A673 (cell line): Measurements from ENCODE around the gene KCNJ9. TPM values are rescaled to one million over a fixed set of nuclear protein-coding genes. Genes with fewer than 3 reads are reported as not detected.

Experiments used
- BruUV-seq: library from RNA; stranded (reverse); fragments of 400-500 nt; replicated peaks from 2 replicates; lab custom pipeline; 2021; lab: Mats Ljungman, UMichigan
- CTCF ChIA-PET: fragments of 300-600 bp; sonication (Branson Sonifier 250); formaldehyde crosslinking; loops from one replicate; lab custom pipeline; 2022; ENCODE audit warnings: antibody characterized with exemption; lab: Charles Lee
- POLR2A ChIA-PET: fragments of 300-600 bp; sonication (Branson Sonifier 250); formaldehyde crosslinking; loops from one replicate; lab custom pipeline; 2022; ENCODE audit warnings: antibody characterized with exemption; ENCODE audit not compliant: low non-redundant PET; lab: Charles Lee
- DNase-seq: peaks from one replicate; pipeline ENCODE4 v3.0.0-alpha.2; 2015; ENCODE audit warnings: low spot score
- H3K27ac ChIP-seq: fragments of 200-600 bp; sonication (generic); 2 replicates; pipeline ENCODE4 v1.5.1; 2016; ENCODE audit warnings: mixed run types, low read depth, mild to moderate bottlenecking, mixed read lengths, antibody characterized with exemption, low read length; ENCODE audit not compliant: poor library complexity, severe bottlenecking
- H3K27me3 ChIP-seq: fragments of 200-600 bp; sonication (generic); replicated peaks from 2 replicates; pipeline ENCODE4 v1.6.1; 2017; ENCODE audit warnings: mixed run types, low read depth, mild to moderate bottlenecking, mixed read lengths, antibody characterized with exemption, low read length; ENCODE audit not compliant: insufficient read depth, poor library complexity
- H3K36me3 ChIP-seq: fragments of 200-600 bp; sonication (generic); 2 replicates; pipeline ENCODE4 v1.6.1; 2016; ENCODE audit warnings: mixed run types, mild to moderate bottlenecking, mixed read lengths, antibody characterized with exemption, low read length; ENCODE audit not compliant: insufficient read depth, poor library complexity, severe bottlenecking
- H3K4me1 ChIP-seq: fragments of 200-600 bp; sonication (generic); 2 replicates; pipeline ENCODE4 v1.6.1; 2017; ENCODE audit warnings: mixed run types, mild to moderate bottlenecking, mixed read lengths, antibody characterized with exemption, low read length; ENCODE audit not compliant: insufficient read depth, poor library complexity, severe bottlenecking
- H3K4me3 ChIP-seq: fragments of 200-600 bp; sonication (generic); 2 replicates; pipeline ENCODE4 v1.5.1; 2016; ENCODE audit warnings: low read depth, mixed run types, mild to moderate bottlenecking, mixed read lengths, low read length; ENCODE audit not compliant: poor library complexity, severe bottlenecking
- H3K9me3 ChIP-seq: fragments of 200-600 bp; sonication (generic); 2 replicates; pipeline ENCODE4 v1.6.1; 2016; ENCODE audit warnings: mixed run types, low read depth, mild to moderate bottlenecking, mixed read lengths, antibody characterized with exemption, low read length; ENCODE audit not compliant: poor library complexity, severe bottlenecking
- EZH2 ChIP-seq: fragments of 200-600 bp; sonication (generic); IDR thresholded peaks from 2 replicates; pipeline ENCODE4 v1.6.1; 2017; ENCODE audit warnings: borderline replicate concordance, low read depth, mild to moderate bottlenecking, mixed read lengths, antibody characterized with exemption, low read length; ENCODE audit not compliant: poor library complexity, severe bottlenecking
- intact Hi-C: fragments of 100-400 bp; cut with micrococcal nuclease; formaldehyde crosslinking; loops from one replicate; pipeline ENCODE4 v1.10.0; 2022; ENCODE audit not compliant: unreplicated experiment
- total RNA-seq: library from RNA; stranded (reverse); gene quantifications from 2 replicates; pipeline ENCODE4 v1.2.3, GENCODE V29; 2021
- TF ChIP-seq, protein P1 (sequence below): fragments of 300-800, 200-600 bp; sonication (generic); conservative IDR thresholded peaks from 2 replicates; pipeline ENCODE4 v1.5.1; 2017; ENCODE audit warnings: low read depth, mild to moderate bottlenecking, antibody characterized with exemption, low read length, moderate library complexity, mixed read lengths

KCNJ9 gene
- total RNA-seq, 1 experiment from 2014 or later: not detected

DNA sequence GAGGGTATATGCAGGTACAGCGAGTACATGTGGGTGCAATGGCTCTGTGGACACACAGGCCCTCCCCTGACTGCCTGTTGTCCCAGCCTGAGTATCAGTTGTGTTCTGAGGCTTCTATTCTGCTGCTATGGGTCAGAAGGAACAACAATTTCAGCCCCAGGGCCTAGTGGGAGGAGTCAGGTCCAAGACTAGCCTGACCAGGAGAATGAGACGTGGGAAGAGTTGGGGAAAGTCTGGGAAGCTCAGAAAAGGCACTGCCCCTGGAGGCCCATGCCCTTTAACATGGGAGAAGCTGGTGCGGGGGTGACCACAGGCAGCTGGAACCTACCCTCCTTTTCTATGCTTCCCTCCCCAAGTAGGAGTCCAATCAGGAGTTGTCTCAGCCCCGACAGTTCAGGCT lies 9.4 kb downstream of the KCNJ9 start:
- Histone ChIP-seq H3K27me3 (no peaks in the 10 kb centered on the region), H3K4me1 (no peaks in the 10 kb centered on the region), H3K36me3 (no peaks in the 10 kb centered on the region), H3K27ac (no peak overlapping the region), H3K4me3 (no peak overlapping the region), H3K9me3 (no peaks in the 10 kb centered on the region)
- intact Hi-C loops: no loop called here
- TF ChIP-seq EZH2: no peak
- TF ChIP-seq, protein P1, sequence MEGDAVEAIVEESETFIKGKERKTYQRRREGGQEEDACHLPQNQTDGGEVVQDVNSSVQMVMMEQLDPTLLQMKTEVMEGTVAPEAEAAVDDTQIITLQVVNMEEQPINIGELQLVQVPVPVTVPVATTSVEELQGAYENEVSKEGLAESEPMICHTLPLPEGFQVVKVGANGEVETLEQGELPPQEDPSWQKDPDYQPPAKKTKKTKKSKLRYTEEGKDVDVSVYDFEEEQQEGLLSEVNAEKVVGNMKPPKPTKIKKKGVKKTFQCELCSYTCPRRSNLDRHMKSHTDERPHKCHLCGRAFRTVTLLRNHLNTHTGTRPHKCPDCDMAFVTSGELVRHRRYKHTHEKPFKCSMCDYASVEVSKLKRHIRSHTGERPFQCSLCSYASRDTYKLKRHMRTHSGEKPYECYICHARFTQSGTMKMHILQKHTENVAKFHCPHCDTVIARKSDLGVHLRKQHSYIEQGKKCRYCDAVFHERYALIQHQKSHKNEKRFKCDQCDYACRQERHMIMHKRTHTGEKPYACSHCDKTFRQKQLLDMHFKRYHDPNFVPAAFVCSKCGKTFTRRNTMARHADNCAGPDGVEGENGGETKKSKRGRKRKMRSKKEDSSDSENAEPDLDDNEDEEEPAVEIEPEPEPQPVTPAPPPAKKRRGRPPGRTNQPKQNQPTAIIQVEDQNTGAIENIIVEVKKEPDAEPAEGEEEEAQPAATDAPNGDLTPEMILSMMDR: no peak
- BruUV-seq: no TSS peak
- DNase-seq: no peak
- ChIA-PET POLR2A (no interaction called here), CTCF (no interaction called here)

DNA sequence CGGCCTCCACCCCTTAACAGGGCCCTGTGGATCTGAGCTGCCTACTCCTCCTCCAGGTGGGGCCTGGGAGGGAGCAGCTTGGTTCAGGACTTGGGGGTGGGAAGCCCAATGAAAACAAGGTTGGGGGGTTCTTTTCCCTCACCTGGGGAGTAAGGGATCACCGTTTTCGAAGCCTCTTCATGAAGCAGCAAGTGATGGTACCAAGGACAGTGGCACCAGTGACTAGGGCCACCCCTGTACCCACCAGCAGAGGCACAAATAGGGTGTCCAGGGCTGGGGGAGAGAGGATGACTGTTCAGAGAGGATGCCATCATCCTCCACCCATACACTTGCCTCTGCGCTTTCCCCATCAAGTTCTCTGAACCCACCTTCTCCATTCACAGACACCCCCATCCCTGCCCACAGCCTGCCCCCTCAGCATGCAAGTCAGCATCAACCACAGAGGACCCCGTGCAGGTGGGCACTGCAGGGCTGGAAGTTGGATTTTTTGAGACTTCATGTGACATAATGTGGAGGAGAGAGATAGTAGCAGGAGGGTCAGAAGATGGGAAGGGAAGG lies 10.4 kb downstream of the KCNJ9 start:
- Histone ChIP-seq H3K4me1 (no peaks in the 10 kb centered on the region), H3K36me3 (no peaks in the 10 kb centered on the region), H3K27me3 (no peaks in the 10 kb centered on the region), H3K4me3 (no peak overlapping the region), H3K27ac (no peak overlapping the region), H3K9me3 (no peaks in the 10 kb centered on the region)
- no TSS peak for BruUV-seq
- POLR2A ChIA-PET: no interaction called here
- DNase-seq: no peak
- TF ChIP-seq, protein P1: no peak
- no peak for TF ChIP-seq EZH2
- CTCF ChIA-PET: no interaction called here
- intact Hi-C loops: no loop called here

DNA sequence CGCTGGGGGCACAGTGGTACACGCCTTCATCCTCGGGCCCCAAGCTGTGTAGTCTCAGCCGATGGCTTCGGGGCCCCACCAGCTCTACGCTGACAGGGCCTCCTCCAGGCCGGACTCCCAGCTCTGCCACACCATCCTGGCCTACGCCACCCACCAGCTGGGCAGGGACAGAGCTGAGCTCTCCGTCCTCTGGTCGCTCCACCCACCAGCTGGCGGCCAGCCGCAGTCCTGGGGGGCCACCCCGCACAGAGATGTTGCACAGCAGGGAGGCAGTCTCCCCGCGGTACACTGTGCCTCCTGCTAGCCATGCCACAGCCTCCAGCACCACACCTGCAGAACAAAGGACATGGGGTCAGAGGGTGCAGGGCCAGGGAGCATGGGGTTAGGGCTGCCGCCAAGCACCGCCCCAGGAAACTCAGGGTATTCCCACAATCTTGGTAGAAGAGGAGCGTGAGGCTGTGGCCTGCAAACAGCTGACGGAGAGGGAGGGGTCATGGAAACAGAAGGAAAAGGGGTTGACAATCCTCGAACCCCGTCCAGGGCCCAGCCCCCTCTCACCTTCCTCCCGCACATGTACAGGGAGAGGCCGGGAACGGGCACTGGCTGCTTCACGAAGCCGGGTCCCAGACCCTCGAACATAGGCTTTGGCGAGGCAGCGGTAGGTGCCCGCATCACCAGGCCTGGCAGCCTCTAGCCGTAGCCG lies 11.2 kb downstream of the KCNJ9 start:
- Histone ChIP-seq H3K4me1 (peaks cover 2% of the 10 kb centered on the region), H3K36me3 (no peaks in the 10 kb centered on the region), H3K4me3 (no peak overlapping the region), H3K27ac (no peak overlapping the region), H3K27me3 (no peaks in the 10 kb centered on the region), H3K9me3 (no peaks in the 10 kb centered on the region)
- CTCF ChIA-PET: no interaction called here
- POLR2A ChIA-PET: no interaction called here
- no TSS peak for BruUV-seq
- intact Hi-C loops: no loop called here
- no peak for DNase-seq
- TF ChIP-seq, protein P1: no peak
- TF ChIP-seq EZH2: no peak
